GM18870 (cell line): ENCODE data around the gene GUCY1A2.
"Not testable (repeated sequence)": the region's sequence is repeated elsewhere in the genome, so short reads cannot be mapped to it uniquely, and the experiment has no call there.

Experiments
- ATAC-seq: cut with Tn5 transposase; IDR thresholded peaks from one replicate; pipeline ENCODE4 v1.9.1; 2021; ENCODE audit warnings: moderate library complexity; ENCODE audit not compliant: unreplicated experiment

The GUCY1A2 gene

GRCh38 chr11:107018219-107018901, at the start of gene GUCY1A2:
Gene GUCY1A2 (minus strand): TSS chr11:107018476. CDS start chr11:107018055, 421 bp downstream.
- no peak for ATAC-seq

- no peak for ATAC-seq
These were observed 36.1 kb upstream of the GUCY1A2 start for GRCh38 chr11:107054391-107054790.

GRCh38 chr11:107051332-107051731, 33.1 kb upstream of the GUCY1A2 start:
- ATAC-seq = not testable (repeated sequence)

- ATAC-seq = not testable (repeated sequence)
These were observed 32.6 kb upstream of the GUCY1A2 start for GRCh38 chr11:107050899-107051298.

- no peak for ATAC-seq
These were observed 31.8 kb upstream of the GUCY1A2 start for GRCh38 chr11:107050121-107050520.

- ATAC-seq = no peak
These were observed 26.2 kb upstream of the GUCY1A2 start for GRCh38 chr11:107044503-107044902.

- ATAC-seq = peak; percentile 89
These were observed 25.1 kb upstream of the GUCY1A2 start for GRCh38 chr11:107043242-107044006.

GRCh38 chr11:107042748-107043147, 24.5 kb upstream of the GUCY1A2 start:
- ATAC-seq = no peak

GRCh38 chr11:107041088-107041444, 22.8 kb upstream of the GUCY1A2 start:
- no peak for ATAC-seq

- ATAC-seq = no peak
These were observed 22.3 kb upstream of the GUCY1A2 start for GRCh38 chr11:107040433-107041087.

GRCh38 chr11:107025673-107026072, 7.4 kb upstream of the GUCY1A2 start:
- ATAC-seq = no peak

GRCh38 chr11:107020594-107020993, 2.3 kb upstream of the GUCY1A2 start:
- ATAC-seq = no peak

GRCh38 chr11:107018902-107019493, 722 bp upstream of the GUCY1A2 start:
- ATAC-seq = no peak

- no peak for ATAC-seq
These were observed 650 bp downstream of the GUCY1A2 start for GRCh38 chr11:107017433-107018218.

GRCh38 chr11:107017104-107017432, 1.2 kb downstream of the GUCY1A2 start:
- ATAC-seq = no peak

- no peak for ATAC-seq
These were observed 3.4 kb downstream of the GUCY1A2 start for GRCh38 chr11:107014871-107015270.

- ATAC-seq = no peak
These were observed 6.3 kb downstream of the GUCY1A2 start for GRCh38 chr11:107011977-107012376.

- no peak for ATAC-seq
These were observed 9.1 kb downstream of the GUCY1A2 start for GRCh38 chr11:107009190-107009589.

- no peak for ATAC-seq
These were observed 12.0 kb downstream of the GUCY1A2 start for GRCh38 chr11:107006076-107006833.

- no peak for ATAC-seq
These were observed 19.1 kb downstream of the GUCY1A2 start for GRCh38 chr11:106999196-106999595.
